Suprapubic skin (tissue), 4 donors: ENCODE data around the gene TEDC1. TPM values are rescaled to one million over a fixed set of nuclear protein-coding genes. Genes with fewer than 3 reads are reported as not detected.

Experiments used
- DNase-seq, 2 donors: peaks; one replicate each; pipeline ENCODE4 v3.0.0-alpha.2; 2019; ENCODE audit warnings: low spot score in 2 of 2
- H3K27ac ChIP-seq: fragments of 200-600 bp; sonication (generic); one replicate; pipeline ENCODE4 v1.5.1; 2019
- H3K27me3 ChIP-seq: fragments of 200-600 bp; sonication (generic); one replicate; pipeline ENCODE4 v1.5.1; 2019
- H3K36me3 ChIP-seq: fragments of 200-600 bp; sonication (generic); one replicate; pipeline ENCODE4 v1.5.1; 2019
- H3K4me1 ChIP-seq: fragments of 200-600 bp; sonication (generic); one replicate; pipeline ENCODE4 v1.5.1; 2019
- H3K4me3 ChIP-seq: fragments of 200-600 bp; sonication (generic); one replicate; pipeline ENCODE4 v1.5.1; 2019; ENCODE audit warnings: mild to moderate bottlenecking
- H3K9me3 ChIP-seq: fragments of 200-600 bp; sonication (generic); one replicate; pipeline ENCODE4 v1.5.1; 2019
- EP300 ChIP-seq: sonication (generic); formaldehyde crosslinking; IDR thresholded peaks from one replicate; pipeline ENCODE4 v1.6.1; 2017; ENCODE audit warnings: antibody characterized with exemption
- POLR2A ChIP-seq, 2 donors: fragments of 450-650 bp; IDR thresholded peaks; one replicate each; pipeline ENCODE4 v1.6.1; 2017; ENCODE audit warnings: antibody characterized with exemption in 2 of 2, mild to moderate bottlenecking in 2 of 2, moderate library complexity in 2 of 2
- POLR2AphosphoS5 ChIP-seq, 3 donors: sonication (generic); formaldehyde crosslinking; IDR thresholded peaks; one replicate each; pipeline ENCODE4 v1.6.1; 2017; ENCODE audit warnings: antibody characterized with exemption in 3 of 3
- WGBS: methylation state at CpG from one replicate; pipeline ENCODE4 v1.1.5; 2018; 5-methylcytosine and 5-hydroxymethylcytosine counted together
- total RNA-seq, 4 donors: library from RNA; depleted of rRNA; stranded (reverse); fragments of >200 nt; gene quantifications; one replicate each; pipeline ENCODE4 v1.1.0, GENCODE V29; 2016
- TF ChIP-seq, protein P1 (sequence below), 2 donors: fragments of 200-600 bp in 1 of 2; fragments of 450-650 bp in 1 of 2; sonication (generic) in 1 of 2; IDR thresholded peaks; one replicate each; pipeline ENCODE4 v1.5.1; 2016 to 2019; ENCODE audit warnings: antibody characterized with exemption in 2 of 2, mild to moderate bottlenecking in 1 of 2, moderate library complexity in 1 of 2

Gene TEDC1
- total RNA-seq, 4 donors from 2014 or later = 11.4 to 41.0 (median 14.0) TPM

DNA sequence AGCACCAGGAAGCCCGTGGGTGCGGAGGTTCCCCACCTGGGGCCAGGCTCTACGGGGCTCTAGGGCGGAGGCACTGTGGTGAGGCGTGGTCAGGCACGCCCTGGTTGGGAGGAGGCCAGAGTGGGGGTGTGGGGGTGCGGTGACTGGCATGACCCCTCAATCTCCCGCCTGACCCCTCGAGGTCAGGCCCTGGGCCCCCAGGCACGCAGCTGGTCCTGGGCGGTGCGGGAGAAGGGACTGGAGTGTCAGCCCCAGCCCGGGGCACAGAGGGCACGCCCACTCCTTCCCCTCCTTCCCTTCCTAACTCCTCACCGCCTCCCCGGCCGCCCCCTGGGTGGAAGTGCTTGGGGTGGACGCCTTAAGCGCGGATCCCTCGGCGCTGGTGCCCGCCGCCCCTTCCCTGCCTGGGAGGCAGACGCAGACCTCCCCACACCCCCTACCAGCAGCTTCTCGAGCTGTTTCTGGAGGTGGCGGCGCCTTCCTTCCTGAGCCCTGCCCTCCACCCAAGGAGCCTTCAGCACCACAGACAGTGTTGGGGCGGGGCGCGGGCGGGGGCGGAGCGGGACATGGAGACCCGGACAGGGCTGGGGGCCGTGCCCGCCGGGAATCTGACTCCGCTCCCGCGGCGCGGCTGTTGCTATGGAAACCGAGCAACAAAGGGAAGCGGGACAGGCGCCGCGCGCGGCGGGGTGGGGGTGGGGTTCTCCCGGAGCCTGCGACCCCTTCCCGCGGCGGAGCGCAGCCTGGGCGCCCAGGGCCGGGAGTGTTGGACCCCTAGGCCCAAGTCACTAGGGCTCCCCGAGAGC lies 17.2 kb upstream of the TEDC1 start:
- H3K4me1 ChIP-seq = peaks cover 67% of the 10 kb centered on the region
- TF ChIP-seq POLR2AphosphoS5 (IDR thresholded peaks at IDR 0.05) (no peak), POLR2A (IDR thresholded peaks at IDR 0.05) (no peak), EP300 (no peak)
- TF ChIP-seq, protein P1, sequence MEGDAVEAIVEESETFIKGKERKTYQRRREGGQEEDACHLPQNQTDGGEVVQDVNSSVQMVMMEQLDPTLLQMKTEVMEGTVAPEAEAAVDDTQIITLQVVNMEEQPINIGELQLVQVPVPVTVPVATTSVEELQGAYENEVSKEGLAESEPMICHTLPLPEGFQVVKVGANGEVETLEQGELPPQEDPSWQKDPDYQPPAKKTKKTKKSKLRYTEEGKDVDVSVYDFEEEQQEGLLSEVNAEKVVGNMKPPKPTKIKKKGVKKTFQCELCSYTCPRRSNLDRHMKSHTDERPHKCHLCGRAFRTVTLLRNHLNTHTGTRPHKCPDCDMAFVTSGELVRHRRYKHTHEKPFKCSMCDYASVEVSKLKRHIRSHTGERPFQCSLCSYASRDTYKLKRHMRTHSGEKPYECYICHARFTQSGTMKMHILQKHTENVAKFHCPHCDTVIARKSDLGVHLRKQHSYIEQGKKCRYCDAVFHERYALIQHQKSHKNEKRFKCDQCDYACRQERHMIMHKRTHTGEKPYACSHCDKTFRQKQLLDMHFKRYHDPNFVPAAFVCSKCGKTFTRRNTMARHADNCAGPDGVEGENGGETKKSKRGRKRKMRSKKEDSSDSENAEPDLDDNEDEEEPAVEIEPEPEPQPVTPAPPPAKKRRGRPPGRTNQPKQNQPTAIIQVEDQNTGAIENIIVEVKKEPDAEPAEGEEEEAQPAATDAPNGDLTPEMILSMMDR (IDR thresholded peaks at IDR 0.05) = no peak
- WGBS = no CpG with 5 or more reads among the region's 60 CpGs
- peak overlapping the region; percentile 91 for H3K4me3 ChIP-seq
- peak; percentile 96 to 97 for DNase-seq
- H3K36me3 ChIP-seq = peaks cover 16% of the 10 kb centered on the region
- H3K27me3 ChIP-seq = no peaks in the 10 kb centered on the region
- H3K27ac ChIP-seq = peak overlapping the region; percentile 92
- H3K9me3 ChIP-seq = no peaks in the 10 kb centered on the region

DNA sequence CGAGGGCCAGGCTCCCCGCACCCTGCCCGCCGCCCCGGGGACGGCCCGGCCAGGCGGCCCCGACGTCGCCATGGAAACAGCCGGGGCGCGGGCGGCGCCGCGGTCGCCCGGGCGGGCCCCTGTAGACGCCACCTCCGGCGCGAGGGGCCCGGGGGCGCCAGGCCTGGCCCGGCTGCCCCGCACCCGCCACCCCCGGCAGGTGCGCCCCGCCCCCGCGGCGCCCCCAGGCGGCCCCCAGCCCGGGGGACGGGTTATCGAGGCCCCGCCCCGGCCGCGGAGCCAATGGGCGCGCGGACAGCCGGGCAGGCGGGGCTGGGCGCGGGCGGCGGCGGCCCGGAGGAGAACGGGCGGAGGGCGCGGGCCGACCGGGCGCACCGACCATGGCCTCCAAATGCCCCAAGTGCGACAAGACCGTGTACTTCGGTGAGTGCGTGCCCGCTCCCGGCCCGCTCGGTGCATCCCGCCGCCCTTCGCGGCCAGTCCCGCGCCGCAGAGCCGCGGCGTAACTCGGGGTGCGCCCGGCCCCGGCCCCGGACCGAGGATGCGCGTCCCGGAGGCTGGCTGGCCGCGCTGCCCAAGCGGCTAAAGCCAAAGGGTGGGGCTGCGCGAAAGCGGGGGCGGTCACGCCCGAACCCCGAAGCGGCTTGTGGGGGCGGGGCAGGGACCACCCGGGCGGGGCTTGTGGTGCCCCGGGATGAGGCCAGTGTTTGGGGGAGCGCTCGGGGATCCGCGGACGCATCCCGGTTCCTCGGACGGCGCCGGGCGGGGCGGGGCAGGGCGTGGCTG lies 16.4 kb upstream of the TEDC1 start, which contains the start of gene CRIP2:
CRIP2 (plus strand) TSS at position 339 of the 786 bp plus-strand sequence; CDS start at position 381, 42 bp downstream.
- 0% methylated on average over 8 of the region's 118 CpGs for WGBS
- no peaks in the 10 kb centered on the region for H3K9me3 ChIP-seq
- DNase-seq = peak in 1 of 2 donors; percentile 80
- H3K27ac ChIP-seq = peak within 1 kb of the TSS; percentile 92
- no peaks in the 10 kb centered on the region for H3K27me3 ChIP-seq
- peaks cover 18% of the 10 kb centered on the region for H3K36me3 ChIP-seq
- peak within 1 kb of the TSS; percentile 91 for H3K4me3 ChIP-seq
- TF ChIP-seq POLR2A (IDR thresholded peaks at IDR 0.05) = peak in 1 of 2 donors; percentile 46
- no peak for TF ChIP-seq POLR2AphosphoS5 (IDR thresholded peaks at IDR 0.05)
- peaks cover 60% of the 10 kb centered on the region for H3K4me1 ChIP-seq

DNA sequence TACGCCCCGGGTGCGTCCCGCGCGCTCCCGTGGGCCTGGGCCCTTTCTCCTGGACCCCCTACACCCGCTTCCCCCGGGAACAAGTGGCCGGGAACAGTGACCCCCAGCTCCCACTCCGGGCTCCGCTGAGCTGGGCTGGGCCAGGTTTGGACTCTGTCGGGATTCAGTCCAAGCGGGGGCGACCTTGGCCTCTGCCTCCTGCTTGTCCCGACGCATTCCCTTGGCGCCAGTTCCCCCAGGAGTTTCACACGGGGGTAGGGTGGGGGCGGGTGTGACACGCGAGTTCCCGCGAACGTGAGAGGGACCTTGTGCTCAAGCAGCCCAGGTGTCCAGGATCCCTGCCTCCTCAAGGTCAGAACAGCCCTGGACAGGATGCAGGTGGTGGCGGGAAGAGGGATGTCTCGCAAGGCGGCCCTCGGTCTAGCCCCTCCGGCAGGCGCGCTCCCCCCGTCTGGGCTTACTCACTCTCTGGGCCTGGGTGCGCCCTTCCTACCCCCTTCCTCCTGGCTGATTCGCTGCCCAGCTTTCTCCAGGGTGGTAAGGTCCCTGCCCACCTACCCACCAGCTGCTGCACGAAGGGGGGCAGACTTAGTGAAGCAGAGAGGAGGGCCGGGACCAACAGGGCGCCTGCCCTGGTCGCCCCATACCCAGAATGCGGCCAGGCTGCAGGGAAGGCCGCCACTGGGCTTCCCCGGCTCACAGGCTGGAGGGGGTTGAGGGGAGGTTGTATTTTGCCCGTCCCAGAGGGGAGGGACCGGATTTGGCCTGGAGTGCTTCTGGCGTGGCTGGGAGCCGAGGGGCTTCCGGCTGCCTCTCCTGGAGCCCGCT lies 15.6 kb upstream of the TEDC1 start:
- Histone ChIP-seq H3K4me1 (peaks cover 61% of the 10 kb centered on the region), H3K9me3 (no peaks in the 10 kb centered on the region), H3K27me3 (no peaks in the 10 kb centered on the region), H3K27ac (peak overlapping the region; percentile 92), H3K4me3 (peak overlapping the region; percentile 91), H3K36me3 (peaks cover 14% of the 10 kb centered on the region)
- no CpG with 5 or more reads among the region's 48 CpGs for WGBS
- peak in 1 of 3 donors; percentile 27 for TF ChIP-seq POLR2AphosphoS5 (IDR thresholded peaks at IDR 0.05)
- TF ChIP-seq EP300 = no peak
- DNase-seq = peak in 1 of 2 donors; percentile 87

DNA sequence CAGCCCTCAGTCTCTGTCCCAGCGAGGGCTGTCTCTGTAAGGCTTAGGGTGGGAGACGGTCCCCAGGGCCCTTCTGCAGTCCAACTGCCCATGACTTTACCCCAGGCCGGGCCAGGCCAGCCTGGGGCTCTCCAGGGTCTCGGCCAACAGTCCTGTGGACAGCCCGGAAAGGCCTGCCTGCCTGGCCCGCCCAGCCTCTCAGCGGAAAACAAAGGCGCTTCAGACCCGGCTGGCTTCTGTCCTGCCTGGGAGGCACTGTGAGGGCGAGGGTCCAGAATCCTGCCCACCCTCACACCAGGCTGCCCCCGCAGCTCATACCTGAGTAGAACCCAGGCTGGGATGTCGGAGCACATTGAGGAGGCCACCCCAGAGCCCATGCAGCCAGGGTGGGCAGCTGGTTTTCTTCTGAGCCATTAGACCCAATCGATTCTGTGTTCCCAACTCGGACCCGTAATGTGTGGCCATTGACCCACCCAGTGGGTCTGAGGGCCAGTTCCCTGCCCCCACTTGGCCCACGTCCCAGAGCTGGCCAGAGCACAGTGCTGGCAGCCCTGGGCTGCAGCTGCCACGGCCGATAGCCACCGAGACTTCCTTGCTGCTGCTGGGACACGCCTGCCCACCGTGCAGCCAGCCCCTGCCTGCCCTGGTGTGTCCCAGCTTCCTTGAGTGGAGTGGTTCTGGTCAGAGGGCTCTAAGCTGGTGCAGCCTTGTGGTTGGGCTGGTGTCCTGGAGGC lies 14.8 kb upstream of the TEDC1 start:
- Histone ChIP-seq H3K27ac (peak overlapping the region; percentile 92), H3K36me3 (peaks cover 8% of the 10 kb centered on the region), H3K27me3 (no peaks in the 10 kb centered on the region), H3K9me3 (no peaks in the 10 kb centered on the region), H3K4me1 (peaks cover 69% of the 10 kb centered on the region), H3K4me3 (peak overlapping the region; percentile 91)
- 34% methylated on average over 14 of the region's 21 CpGs for WGBS
- peak in 1 of 2 donors; percentile 79 for DNase-seq
- TF ChIP-seq EP300 (no peak), POLR2A (IDR thresholded peaks at IDR 0.05) (no peak), POLR2AphosphoS5 (IDR thresholded peaks at IDR 0.05) (peak in 1 of 3 donors; percentile 67)
- TF ChIP-seq, protein P1 (IDR thresholded peaks at IDR 0.05) = no peak

DNA sequence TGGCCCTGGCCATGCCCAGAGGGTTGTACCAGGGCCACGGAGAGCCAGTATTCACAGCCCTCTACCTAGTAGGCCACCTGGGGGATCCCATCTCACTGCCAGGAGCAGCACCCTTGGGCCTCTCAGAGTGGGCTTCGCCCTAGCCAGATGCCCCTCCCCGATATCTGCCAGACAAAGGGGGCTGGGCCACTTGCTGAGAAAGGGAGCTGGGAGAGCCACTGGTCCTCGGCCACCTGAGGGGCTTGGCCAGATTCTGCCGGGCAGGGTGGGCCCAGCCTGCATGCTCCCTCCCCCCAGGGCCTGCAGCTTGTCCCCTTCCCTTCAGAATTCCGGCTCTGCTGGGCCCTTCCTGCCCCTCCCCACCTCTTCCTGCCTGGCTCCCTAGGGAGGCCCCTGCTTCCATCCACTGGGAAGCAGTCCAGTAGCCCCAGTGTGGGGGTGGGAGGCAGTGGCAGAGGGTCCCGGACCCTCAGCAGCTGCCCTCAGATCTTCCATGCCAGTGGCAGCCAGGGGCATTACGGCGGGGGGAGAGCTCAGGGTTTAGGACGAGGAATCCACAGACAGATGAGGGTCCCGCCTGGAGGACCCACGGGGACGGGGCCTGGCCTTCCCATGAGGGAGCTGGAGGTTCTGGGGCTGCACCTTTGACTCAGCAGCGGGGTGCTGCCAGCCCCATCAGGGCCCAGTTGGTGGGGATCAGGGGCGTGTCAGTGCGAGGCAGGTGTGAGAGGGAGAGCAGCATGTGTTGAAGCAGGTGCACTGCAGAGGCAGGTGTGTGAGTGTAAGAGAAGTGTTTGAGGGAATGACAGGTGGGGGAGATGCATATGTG lies 14.0 kb upstream of the TEDC1 start:
- TF ChIP-seq POLR2A (IDR thresholded peaks at IDR 0.05) (no peak), POLR2AphosphoS5 (IDR thresholded peaks at IDR 0.05) (no peak), EP300 (no peak)
- TF ChIP-seq, protein P1 (IDR thresholded peaks at IDR 0.05) = no peak
- Histone ChIP-seq H3K9me3 (no peaks in the 10 kb centered on the region), H3K4me3 (peak overlapping the region; percentile 91), H3K4me1 (peaks cover 71% of the 10 kb centered on the region), H3K27me3 (no peaks in the 10 kb centered on the region), H3K27ac (peak overlapping the region; percentile 92), H3K36me3 (peaks cover 8% of the 10 kb centered on the region)
- peak in 1 of 2 donors; percentile 72 for DNase-seq
- 58% methylated on average over 5 of the region's 16 CpGs for WGBS
